ENCODE data around the gene GPC4.

DNA sequence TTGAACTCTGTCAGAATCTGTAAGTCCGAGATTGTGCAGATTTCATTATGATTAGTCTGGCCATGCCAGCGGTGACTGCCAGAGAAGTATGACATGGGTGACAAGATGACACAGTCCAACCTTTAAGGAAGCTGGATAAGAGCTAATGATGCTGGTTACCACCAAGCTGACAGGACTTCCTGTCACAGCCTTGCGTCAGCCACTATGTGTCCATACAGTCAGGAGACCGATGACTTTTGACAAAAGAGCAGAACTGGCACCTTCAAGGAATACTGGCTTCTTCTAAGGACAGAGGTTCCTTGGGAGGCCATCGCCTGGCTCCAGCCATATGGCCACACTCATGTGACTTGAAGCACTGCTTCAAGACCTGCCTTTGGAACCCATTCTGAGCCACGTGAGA lies 129.9 kb downstream of the GPC4 start:
- no peak for TF ChIP-seq EZH2phosphoT487 (conservative IDR thresholded peaks at IDR 0.05; ENCODE audit: low read length)
- TF ChIP-seq, protein P1, sequence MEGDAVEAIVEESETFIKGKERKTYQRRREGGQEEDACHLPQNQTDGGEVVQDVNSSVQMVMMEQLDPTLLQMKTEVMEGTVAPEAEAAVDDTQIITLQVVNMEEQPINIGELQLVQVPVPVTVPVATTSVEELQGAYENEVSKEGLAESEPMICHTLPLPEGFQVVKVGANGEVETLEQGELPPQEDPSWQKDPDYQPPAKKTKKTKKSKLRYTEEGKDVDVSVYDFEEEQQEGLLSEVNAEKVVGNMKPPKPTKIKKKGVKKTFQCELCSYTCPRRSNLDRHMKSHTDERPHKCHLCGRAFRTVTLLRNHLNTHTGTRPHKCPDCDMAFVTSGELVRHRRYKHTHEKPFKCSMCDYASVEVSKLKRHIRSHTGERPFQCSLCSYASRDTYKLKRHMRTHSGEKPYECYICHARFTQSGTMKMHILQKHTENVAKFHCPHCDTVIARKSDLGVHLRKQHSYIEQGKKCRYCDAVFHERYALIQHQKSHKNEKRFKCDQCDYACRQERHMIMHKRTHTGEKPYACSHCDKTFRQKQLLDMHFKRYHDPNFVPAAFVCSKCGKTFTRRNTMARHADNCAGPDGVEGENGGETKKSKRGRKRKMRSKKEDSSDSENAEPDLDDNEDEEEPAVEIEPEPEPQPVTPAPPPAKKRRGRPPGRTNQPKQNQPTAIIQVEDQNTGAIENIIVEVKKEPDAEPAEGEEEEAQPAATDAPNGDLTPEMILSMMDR (IDR thresholded peaks at IDR 0.05; ENCODE audit: insufficient read depth, low read length, poor library complexity, severe bottlenecking) = no peak

All from SU-DHL-6 (cell line).